NCI-H510A treated with DMSO at 0.1 percent for 48 hours (cell line): ENCODE results near the gene FGFBP2.

Experiments used
- DNase-seq: peaks from one replicate; lab custom pipeline; 2025; lab: John Stamatoyannopoulos, UW

FGFBP2 gene

DNA sequence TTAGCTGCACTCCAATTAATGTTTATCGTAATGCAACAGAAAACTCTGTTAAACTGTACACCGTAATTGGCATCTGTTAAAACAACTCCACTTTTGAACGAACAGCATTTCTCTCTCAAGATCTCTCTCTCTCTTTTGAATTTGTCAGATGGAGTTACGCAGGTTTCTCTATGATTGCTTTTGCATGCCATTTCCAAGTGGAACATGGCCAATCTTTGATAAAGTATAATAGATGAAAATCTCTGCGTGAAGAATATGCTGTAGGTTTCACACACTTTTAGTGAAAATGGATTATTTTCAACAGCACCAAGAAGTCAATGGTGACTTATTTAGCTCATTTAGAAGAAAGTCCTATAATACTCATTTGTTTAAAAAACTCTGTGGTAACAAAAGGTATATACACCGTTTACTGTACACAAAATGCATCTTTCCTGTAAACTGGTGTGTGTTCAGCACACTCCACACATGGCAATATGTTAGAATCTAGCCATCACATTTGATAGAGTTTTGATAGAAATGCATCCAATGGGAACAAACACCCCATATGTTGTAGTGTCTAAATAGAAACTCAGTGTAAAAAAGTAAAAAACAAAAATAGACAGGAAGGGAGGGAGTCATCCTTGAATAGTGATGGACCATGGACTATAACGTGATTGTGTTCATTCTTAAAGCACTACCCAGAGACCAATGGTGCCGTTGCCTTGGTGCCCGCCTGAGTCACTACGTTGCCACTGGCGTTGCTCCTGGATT lies 5.8 kb upstream of the FGFBP2 start:
- DNase-seq = no peak

DNA sequence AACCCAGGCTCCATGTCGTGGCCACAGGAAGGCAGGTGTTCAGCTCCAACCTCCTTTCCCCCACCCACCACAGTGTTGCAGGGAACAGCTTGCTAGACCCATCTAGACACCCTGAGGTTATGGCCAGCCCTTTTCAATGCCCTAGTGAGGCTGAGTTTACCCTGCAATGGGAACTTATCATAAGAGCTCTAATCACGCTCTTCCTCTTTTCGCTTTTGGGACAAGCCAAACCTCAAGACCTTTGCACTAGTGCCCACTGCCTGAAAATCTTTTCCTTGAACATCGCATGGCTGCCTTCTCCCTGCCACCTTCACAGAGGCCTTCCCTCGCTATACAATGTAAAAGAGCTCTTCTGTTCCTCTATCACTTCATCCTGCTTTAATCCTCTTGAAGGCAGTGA lies 2.4 kb upstream of the FGFBP2 start:
- DNase-seq = no peak

DNA sequence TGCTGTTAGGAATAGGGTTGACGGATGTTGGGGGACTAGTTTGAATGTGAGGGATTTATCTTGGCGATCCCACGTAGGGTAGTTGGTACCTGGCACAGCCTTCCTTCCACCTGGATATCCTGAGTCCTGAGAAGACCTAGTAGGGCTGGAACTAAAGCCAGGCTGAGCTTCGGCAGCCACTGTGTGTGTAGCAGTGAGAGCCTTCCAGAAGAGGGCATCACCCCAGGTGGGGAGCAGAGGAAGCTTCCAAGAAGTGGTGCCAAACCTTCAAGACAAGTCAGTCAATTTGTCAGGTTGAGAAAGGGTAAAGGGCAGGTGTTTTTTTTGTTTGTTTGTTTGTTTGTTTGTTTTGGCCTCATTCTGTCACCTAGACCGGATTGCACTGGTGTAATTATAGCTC lies 1.2 kb upstream of the FGFBP2 start:
- no peak for DNase-seq

DNA sequence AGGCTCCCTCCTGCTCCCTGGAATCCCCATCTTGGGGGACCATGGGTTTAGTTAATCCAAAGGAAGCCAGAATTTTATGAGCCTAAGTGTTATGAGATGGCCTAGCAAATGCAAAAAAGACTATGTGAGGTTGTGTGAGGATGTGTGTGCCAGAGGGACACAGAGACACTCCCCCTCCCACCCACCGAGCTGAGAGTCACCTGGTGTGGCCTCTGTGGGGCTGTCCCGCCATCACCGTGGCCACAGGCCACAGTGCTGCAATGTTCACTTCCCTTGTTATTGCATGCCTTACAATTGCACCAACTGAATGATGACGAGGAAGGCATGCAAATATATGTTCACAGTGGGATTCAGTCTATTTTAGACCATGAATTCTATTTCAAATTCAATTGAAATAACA lies 601 bp upstream of the FGFBP2 start:
- DNase-seq = no peak

DNA sequence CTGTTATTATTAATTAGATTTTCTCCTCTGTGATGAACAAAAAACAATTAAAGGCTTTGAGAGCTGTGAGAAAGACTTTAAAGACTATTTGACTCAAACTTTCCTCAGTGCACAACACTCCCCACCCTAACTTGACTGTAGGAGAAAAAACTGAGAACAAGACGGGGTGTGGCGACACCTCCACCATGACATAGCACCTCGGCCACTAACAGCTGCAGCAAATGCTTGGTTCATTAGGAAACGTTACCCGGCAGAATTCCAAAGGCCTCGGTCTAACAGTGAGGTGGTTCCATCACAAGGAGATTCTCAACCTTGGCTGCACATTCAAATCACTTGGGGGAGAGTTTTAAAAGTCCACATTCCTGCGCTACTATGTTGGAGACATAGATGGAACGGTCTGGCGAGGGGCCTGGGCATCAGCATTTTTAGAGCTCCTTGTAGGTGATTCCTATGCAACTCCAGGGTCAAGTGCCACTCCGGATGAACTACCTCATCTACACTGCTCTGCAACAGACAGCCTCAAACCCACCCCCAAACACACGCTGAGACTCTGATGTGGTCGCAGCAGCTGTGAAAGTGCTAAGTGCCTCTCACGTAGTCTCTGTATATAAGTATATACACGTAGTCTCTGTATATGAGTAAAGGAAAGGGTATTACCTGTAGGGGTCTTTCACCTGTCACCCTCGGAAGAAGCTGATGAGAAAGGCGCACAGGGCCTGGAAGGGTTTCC lies 1.0 kb downstream of the FGFBP2 start:
- DNase-seq = no peak

DNA sequence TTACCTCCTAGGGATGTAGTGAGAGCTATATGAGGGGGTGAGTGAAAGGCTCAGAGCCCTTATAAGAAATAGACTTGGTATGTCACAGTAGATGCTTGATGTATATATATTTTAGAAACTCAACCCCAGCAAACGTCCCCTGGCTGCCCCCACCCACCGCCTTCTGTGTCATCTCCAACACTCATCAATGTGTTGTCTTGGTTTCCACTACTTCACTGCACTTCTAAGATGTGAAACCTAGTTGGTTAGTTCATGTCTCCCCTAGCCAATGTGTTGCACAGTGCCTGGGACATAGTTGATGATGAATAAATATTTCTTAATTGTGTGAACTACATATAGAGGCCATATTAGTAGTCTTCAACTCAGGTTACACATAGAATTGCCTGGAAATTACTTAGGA lies 4.4 kb downstream of the FGFBP2 start:
- DNase-seq = no peak

DNA sequence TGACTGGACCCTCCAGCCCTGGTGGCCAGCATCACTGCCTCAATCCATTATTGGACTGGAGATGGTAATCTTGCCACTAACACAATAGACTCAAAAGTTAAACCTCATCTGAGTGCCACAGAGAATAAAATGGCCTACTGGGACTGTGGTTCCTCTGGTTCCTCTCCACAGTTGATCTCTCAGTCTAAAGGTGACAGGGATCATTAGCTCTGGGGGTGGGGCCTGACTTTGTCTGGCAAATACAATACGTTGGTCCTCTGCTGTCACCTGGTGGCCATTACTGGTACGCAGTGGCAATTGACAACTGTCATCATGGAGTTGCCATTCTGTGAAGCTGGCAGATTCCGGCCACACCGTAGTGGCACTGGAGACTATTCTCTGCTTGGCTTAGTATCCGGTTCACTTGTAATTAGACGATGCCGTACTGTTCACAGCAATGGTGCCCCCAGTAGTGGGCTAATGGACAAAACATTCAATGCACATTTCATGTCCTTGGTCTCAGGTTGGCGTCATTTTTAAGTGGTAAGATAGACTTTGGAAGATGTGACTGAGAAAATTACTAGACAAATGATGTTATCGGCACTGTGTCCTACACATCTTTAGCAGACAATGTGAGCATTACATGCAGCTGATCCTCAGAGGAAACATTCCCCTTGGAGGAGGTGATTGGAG lies 6.7 kb downstream of the FGFBP2 start:
- DNase-seq = peak; percentile 51

DNA sequence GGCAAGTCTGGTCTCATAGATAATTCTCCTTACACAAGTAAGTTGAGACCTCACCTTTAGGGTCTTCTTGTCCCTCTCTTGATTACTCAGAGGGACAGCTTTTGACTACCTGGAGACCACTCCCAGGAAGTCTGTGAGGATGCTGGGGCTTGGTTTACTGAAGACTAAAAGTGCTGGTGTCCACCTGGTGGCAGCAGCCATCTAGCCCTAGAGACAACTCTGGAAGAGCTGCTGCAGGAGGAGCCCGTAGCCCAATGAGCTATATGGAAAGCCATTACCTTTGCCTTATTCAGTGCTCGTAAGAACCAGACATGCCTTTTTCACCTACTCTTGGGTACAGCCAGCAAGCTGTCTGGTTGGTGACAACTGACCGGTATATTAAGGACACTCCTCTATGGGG lies 7.3 kb downstream of the FGFBP2 start:
- DNase-seq = no peak

DNA sequence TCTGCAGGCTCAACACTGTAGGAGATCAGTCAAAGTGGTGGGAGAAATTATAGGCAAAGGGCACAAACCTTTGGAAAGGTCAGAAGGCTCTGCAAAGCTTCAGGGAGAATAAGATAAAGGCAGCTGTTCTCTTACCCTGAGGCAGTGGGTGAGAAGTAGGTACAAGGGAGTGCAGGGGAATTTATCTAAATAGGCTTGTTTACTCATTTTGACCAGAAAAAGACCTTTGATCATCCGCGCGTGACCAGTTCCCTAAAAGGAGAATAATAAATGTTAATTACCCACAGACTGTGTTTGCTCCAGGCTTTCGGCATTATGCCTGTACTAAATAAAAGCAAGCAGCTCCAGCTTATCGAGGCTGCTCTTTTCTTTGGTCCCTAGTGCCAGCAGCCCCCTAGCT lies 9.3 kb downstream of the FGFBP2 start:
- no peak for DNase-seq

DNA sequence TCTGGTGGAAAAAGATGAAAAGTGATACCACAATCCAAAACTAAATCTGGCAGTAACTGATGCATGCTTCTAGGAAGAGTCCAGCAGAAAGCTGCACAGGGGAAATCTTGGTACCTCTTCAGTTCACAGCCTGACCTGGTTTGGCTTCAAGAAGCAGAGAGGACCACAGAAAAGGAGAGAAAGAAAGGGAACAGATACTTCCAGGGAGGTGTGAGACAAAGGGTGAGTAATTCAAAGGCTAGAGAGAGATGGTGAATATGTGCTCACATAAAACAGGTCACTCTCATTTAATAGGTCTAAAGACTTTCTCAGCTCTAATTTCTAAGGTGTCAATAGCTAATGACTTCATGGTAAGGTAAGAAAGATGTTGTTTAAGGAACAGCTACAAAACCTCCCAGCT lies 11.2 kb downstream of the FGFBP2 start:
- DNase-seq = no peak

DNA sequence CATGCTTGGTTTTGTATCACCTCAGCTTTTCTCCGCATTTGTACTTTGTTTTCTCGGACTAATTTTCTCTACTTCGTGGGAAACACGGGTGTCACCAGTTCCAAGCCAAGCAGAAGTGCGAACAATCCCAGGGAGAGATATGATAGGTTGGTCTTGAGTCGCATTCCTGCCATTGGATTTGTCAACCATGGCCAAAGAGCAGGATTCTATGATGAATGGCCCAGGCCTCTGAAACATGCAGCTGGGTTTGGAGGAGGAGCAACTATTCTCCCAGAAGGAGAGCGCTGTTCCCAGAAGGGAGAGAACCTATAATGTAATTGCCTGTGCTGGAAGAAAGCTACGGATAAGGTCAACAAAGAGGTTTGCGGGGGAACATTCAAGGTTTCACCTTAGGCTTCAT lies 14.1 kb downstream of the FGFBP2 start:
- DNase-seq = no peak

DNA sequence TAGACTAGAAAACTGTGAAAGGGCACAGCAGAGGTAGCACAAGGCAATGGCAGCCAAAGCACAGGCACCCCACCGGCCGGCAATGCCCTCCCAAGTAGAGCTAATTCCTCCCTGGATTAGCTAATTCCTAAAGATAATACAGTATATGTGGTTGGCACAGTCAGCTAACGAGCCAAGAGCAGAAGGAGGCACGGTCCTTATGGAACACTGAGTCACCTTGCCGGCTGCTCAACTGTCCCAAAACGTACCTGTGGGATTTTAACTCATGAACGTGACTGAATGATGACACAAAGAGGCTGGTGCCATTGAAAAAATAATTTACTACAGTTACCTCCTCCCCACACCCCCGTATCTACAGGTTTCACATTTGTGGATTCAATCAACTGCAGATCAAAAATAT lies 15.3 kb downstream of the FGFBP2 start:
- DNase-seq = no peak

DNA sequence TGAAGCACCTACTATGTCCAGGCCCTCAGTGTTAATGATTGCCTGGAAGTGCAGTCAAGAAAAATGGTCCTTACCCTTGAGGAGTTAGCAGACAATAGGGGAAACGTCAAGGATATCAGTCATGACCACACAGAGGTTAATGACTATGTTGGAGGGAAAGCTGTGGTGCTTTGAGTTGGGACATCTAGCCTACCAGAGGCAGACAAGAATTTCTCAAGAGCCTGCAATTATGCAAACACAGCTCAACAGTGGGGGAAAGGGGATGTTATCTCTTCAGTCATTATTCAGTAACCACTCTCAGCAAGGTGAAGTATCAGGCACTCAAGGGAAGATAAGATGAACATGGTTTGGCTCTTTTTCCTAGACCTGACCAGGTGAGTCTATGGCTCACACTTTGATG lies 17.5 kb downstream of the FGFBP2 start:
- DNase-seq = no peak

DNA sequence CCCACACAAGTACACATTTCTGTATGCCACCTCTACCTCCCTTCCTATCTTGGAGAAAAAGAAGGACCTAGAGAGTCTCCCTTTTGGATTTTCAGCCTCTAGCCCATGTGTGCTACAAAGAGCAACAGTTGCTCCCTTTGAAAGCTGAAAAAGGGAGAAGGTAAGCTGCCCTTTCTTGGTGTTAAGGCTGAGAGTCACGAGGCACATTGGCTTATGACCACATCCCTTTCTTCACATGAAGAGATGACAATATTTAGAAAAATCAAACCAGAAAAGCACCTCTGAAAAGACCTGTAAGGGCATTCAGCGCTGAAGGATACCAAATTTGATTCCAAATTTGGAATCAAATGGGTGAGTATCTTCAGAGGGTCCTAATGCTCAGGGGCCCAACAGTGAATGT lies 18.1 kb downstream of the FGFBP2 start:
- DNase-seq = no peak

DNA sequence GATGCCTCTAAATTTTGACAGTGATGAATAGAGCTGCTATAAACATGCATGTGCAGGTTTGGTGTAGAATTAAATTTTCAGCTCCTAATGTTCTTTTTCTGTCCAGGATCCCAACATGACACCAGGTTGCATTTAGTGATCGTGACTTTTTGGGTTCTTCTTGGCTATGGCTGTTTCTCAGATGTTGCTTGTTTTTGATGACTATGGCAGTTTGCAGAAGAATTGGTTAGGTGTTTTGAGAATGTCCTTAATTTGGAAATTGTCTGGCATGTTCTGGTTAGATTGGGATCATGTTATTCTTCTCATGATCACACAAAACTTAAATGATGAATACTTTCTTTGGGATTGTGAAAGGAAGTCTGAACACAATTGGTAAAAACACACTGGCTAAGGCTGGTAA lies 20.7 kb downstream of the FGFBP2 start:
- DNase-seq = no peak

DNA sequence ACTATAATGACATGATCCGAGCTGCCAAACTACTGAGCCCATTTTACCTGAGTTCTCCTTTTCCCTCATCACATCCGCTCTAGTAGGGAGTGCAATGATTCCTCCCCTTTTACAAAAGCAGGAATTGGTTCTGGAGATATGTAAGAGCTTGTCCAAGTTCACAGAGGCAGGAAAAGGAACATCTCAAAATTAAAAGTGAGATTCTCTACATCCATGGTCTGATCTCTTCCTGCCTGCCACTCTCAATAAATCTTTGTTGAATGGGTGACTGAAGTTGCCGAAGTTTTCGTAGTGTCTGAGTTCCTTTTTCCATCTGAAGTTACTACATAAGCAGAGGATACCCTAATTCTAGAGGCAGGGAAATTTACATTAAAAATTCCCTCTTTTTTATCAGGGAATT lies 24.3 kb downstream of the FGFBP2 start, which contains the start of gene FGFBP1:
FGFBP1 (minus strand) TSS at position 101 of the 400 bp plus-strand sequence. CDS start 2,108 bp downstream, outside the sequence.
- DNase-seq = no peak

DNA sequence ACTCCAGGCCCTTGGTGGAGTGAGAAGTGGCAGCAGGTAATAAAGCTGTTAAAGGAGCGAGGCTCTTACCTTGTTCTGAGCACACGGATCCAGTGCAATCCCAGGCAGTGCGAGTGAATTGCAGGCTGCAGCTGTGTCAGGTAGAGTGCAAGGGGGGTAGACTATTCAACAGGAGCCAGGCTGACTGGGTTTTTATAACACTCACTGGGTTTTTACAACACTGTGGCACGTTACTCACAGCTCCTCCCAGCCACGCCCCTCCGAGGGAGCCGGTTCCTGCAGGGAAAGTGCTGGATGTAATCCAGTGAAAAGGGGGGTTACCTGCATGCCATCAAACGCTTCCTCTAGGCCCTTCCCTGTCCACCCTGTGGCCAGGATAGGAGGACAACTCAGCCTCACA lies 24.8 kb downstream of the FGFBP2 start:
- peak; percentile 5 for DNase-seq

DNA sequence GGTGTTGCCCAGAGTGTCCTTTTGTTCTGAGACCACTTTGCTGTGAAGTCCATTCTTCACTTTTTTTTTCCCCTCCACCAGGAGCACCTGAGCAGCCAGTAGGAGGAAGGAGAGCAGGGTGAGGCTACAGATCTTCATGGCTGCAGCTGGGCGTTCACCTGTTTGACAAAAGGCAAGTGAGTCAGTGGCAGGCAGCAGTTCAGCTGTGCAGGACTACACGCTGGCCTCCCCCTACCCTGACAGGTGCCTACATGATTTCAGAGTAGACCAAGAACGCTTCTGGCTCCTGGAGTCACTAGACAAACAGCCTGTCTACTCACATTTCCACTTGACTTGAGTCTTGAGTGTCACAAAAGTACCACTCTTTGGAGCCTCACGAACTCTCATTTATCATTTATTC lies 26.5 kb downstream of the FGFBP2 start:
- peak; percentile 7 for DNase-seq

DNA sequence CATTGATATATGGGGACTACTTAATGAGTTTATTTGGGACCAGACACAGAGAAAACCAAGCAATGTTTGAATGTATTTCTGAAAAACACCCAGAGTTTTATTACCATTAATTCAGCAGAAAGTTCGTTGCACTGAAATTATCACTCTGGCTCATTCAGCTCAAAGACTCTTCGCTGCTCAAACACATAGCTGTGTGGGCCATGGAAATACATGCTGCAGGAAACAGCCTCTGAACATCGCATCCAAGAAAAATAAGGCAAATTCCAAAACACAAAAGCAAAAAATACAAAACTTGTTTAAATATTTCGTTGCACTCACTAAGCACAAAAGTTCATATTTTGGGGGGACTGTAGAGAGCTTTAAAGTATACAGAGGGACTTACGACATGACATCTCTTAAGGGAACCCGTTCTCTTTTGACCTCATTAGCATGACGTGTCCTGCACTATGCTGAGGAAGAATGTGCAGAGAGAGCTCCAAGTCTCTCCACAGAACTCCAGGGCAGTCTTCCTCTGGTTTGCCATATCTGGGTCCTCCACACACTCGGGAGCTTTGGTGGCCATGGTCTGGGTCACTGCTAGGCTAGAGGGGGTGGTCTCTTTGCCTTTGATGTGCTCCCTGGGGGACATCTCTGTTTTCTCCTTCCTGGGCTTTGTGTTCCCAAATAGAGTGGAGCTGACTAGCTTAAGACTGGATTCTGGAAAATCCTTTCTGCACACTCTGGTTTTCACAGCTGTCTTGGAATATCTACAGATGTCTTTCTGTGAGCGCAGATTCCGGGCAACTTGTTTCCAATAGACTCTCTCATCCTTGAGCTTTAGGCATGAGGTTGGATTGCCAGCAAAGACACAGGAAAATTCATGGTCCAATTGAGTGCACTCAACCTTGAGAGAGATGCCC lies 27.2 kb downstream of the FGFBP2 start:
- DNase-seq = no peak

DNA sequence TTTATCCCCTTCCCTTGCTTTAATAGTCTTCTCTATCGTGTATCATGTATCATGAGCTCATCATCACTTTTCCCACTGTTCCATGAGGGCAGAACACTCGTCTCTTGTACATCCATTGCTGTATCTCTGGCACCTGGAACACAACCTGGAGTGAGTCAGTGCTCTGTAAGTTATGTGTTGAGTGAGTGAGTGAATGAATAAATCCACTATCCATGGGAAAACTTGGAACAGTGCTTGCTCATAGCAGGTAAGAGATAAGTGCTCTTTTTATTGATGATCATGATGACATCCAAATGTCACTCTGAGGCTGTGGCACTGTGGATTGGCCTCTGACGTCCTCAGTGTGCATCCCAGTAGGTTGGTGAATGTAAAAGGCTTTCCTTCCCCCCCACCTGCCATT lies 28.7 kb downstream of the FGFBP2 start:
- DNase-seq = no peak

DNA sequence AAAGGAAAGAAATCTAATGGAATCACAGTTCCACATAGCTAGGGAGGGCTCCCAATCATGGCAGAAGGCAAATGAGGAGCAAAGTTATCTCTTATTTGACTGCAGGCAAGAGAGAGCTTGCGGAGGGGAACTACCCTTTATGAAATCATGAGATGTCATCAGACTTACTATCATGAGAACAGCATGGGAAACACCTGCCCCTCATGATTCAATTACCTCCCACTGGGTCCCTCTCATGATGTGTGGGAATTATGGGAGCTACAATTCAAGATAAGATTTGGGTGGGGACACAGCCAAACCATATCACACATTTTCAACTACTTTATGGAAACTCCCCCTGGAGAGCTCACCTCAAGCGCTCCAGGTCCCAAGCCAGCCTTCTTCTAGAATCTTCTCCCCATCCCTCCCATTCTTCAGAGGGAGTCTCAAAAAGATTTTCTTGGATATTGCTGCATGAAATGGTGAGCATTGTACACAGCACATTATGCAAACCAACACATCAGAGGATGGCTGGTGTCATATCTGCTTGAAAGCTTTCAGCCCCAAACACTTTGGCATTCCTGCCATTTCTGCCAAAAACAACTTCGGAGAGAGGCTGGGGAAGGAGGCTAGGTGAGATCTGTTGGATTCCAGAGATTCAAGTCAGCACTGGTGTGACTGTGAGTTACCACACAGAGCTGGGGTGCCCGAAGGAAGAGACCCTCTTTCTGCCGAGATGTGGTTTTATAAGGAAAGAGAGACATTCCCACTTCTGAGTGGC lies 31.3 kb downstream of the FGFBP2 start:
- no peak for DNase-seq
